Transverse colon (tissue), 4 donors: Measurements from ENCODE around the gene RRP1. TPM values are rescaled to one million over a fixed set of nuclear protein-coding genes. Genes with fewer than 3 reads are reported as not detected.

Source experiments
- DNase-seq: peaks from one replicate; pipeline ENCODE4 v3.0.0-alpha.2; 2019
- H3K27ac ChIP-seq, 4 donors: fragments of 200-600 bp; sonication (generic); 2 replicates each; pipeline ENCODE4 v1.5.1; 2016 to 2018; ENCODE audit warnings: inconsistent platforms in 4 of 4
- H3K27me3 ChIP-seq: fragments of 200-600 bp; sonication (generic); 2 replicates; pipeline ENCODE4 v1.5.1; 2017; ENCODE audit warnings: inconsistent platforms
- H3K36me3 ChIP-seq, 4 donors: fragments of 200-600 bp; sonication (generic); 2 replicates each; pipeline ENCODE4 v1.5.1; 2017 to 2019; ENCODE audit warnings: inconsistent platforms in 4 of 4
- H3K4me1 ChIP-seq, 4 donors: fragments of 200-600 bp; sonication (generic); 2 replicates each; pipeline ENCODE4 v1.5.1; 2017 to 2020; ENCODE audit warnings: inconsistent platforms in 4 of 4
- H3K4me3 ChIP-seq, 4 donors: fragments of 200-600 bp; sonication (generic); 1 replicate in 1 of 4; 2 replicates in 3 of 4; pipeline versions ENCODE4 v1.5.1 to v1.6.1; 2017 to 2019; ENCODE audit warnings: inconsistent platforms in 4 of 4
- H3K9me3 ChIP-seq, 2 donors: fragments of 200-600 bp; sonication (generic); 2 replicates each; pipeline ENCODE4 v1.5.1; 2017 to 2019; ENCODE audit warnings: inconsistent platforms in 2 of 2
- EP300 ChIP-seq: sonication (generic); formaldehyde crosslinking; IDR thresholded peaks from one replicate; pipeline ENCODE4 v1.6.1; 2017; ENCODE audit warnings: antibody characterized with exemption, low read depth
- POLR2A ChIP-seq: fragments of 450-650 bp; IDR thresholded peaks from one replicate; pipeline ENCODE4 v1.6.1; 2016; ENCODE audit warnings: antibody characterized with exemption, mild to moderate bottlenecking, moderate library complexity
- POLR2AphosphoS5 ChIP-seq, 3 donors: sonication (generic); formaldehyde crosslinking; IDR thresholded peaks; one replicate each; pipeline ENCODE4 v1.6.1; 2016; ENCODE audit warnings: antibody characterized with exemption in 3 of 3
- WGBS, 2 donors: methylation state at CpG; one replicate each; pipeline ENCODE4 v1.1.5; 2018; ENCODE audit warnings: low coverage in 1 of 2; 5-methylcytosine and 5-hydroxymethylcytosine counted together
- in situ Hi-C, 4 donors: fragments of 200-750 bp; cut with MboI; loops; one replicate each; pipeline versions ENCODE4 v1.15.0 to v1.15.1; 2017; ENCODE audit warnings: low sequenced_read_pairs in 3 of 4, low pct_ligation_motif_present in 1 of 4, low pct_unique_long_range_greater_than_20kb in 1 of 4
- intact Hi-C: fragments of 100-400 bp; cut with DNase I; formaldehyde crosslinking; loops from one replicate; pipeline ENCODE4 v1.15.1; 2023; ENCODE audit warnings: low total_unique reads
- total RNA-seq, 4 donors: library from RNA; depleted of rRNA; stranded (reverse); fragments of >200 nt; gene quantifications; one replicate each; pipeline ENCODE4 v1.1.0, GENCODE V29; 2016
- TF ChIP-seq, protein P1 (sequence below), 5 experiments: fragments of 200-600 bp in 3 of 5; fragments of 450-650 bp in 2 of 5; sonication (generic) in 3 of 5; IDR thresholded peaks; 1 replicate in 2 of 5; 2 replicates in 3 of 5; pipeline ENCODE4 v1.5.1; 2016 to 2017; ENCODE audit warnings: antibody characterized with exemption in 5 of 5, inconsistent platforms in 3 of 5, mild to moderate bottlenecking in 2 of 5, moderate library complexity in 1 of 5

Gene RRP1
- total RNA-seq, 4 donors from 2014 or later, result 5.2 to 26.1 (median 11.1) TPM

DNA sequence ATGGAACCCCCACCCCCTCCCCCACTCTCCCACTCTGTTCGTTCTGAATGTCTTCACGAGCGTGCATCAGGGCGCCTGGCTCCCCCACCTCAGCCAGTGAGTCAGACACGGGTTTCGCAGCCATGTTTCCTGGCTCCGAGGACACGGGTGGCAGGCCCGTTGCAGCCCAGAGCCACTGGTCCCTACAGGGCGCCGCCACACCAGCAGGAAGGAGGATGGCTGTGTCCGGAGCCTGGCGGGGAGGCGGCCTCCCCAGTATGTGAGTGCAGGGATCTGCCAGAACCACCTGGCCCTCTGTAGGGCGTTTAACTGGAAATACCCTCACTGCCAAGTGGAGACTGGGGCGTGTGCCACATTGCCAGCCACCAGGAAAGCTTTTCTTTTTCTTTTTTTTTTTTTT lies 31.8 kb upstream of the RRP1 start:
- Histone ChIP-seq H3K27ac (peak overlapping the region; percentile 61 to 77 (median 74)), H3K4me1 (peaks cover 0 to 10% (median 1%) of the 10 kb centered on the region in 4 donors), H3K4me3 (no peak overlapping the region), H3K9me3 (no peaks in the 10 kb centered on the region), H3K36me3 (peaks cover 0 to 30% (median 13%) of the 10 kb centered on the region in 4 donors), H3K27me3 (no peaks in the 10 kb centered on the region)
- 87% methylated on average over 16 of the region's 16 CpGs; no CpG with 5 or more reads in 1 of the 2 donors for WGBS, 2 donors
- intact Hi-C loops (no loop called here), in situ Hi-C loops (no loop called here)
- DNase-seq, result no peak
- TF ChIP-seq, protein P1, sequence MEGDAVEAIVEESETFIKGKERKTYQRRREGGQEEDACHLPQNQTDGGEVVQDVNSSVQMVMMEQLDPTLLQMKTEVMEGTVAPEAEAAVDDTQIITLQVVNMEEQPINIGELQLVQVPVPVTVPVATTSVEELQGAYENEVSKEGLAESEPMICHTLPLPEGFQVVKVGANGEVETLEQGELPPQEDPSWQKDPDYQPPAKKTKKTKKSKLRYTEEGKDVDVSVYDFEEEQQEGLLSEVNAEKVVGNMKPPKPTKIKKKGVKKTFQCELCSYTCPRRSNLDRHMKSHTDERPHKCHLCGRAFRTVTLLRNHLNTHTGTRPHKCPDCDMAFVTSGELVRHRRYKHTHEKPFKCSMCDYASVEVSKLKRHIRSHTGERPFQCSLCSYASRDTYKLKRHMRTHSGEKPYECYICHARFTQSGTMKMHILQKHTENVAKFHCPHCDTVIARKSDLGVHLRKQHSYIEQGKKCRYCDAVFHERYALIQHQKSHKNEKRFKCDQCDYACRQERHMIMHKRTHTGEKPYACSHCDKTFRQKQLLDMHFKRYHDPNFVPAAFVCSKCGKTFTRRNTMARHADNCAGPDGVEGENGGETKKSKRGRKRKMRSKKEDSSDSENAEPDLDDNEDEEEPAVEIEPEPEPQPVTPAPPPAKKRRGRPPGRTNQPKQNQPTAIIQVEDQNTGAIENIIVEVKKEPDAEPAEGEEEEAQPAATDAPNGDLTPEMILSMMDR (IDR thresholded peaks at IDR 0.05), result no peak
- TF ChIP-seq POLR2AphosphoS5 (IDR thresholded peaks at IDR 0.05), result no peak
- no peak for TF ChIP-seq POLR2A
- no peak for TF ChIP-seq EP300

DNA sequence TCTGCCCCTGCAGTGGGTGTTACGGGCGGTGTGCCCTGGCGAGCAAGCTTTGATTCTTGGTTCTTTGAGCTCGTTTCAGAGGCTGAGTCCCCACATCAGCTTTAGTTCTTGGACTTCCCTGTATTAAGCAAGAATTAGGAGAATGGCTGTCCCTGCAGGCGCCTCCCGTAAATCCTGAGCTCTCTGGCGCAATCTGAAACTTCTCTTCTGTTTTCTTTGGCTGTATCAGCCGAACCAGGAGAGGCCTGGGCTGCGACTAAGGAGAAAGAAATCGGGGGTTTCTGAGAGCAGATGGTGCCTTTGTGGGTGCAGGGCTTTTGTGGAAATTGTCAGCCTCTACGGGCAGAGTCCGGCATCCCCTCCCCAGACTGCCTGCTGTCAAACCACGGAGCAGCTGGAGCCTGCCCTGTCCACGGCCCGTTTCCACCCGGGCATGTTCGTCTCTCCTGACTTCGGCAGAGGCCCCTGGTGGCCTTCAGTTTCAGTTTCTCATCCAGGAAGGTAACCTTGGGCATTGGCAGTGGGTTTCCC lies 31.2 kb upstream of the RRP1 start:
- peak overlapping the region; percentile 61 to 77 (median 74) for H3K27ac ChIP-seq
- no peaks in the 10 kb centered on the region for H3K27me3 ChIP-seq
- DNase-seq, result no peak
- H3K36me3 ChIP-seq, result peaks cover 0 to 30% (median 13%) of the 10 kb centered on the region in 4 donors
- TF ChIP-seq, protein P1 (IDR thresholded peaks at IDR 0.05), result no peak
- TF ChIP-seq POLR2AphosphoS5 (IDR thresholded peaks at IDR 0.05), result no peak
- no peak for TF ChIP-seq EP300
- no peak for TF ChIP-seq POLR2A
- peaks cover 0 to 10% (median 1%) of the 10 kb centered on the region in 4 donors for H3K4me1 ChIP-seq
- in situ Hi-C loops (no loop called here), intact Hi-C loops (no loop called here)
- no peaks in the 10 kb centered on the region for H3K9me3 ChIP-seq
- peak overlapping the region in 2 of 4 donors; percentile 6 to 25 for H3K4me3 ChIP-seq
- 36 to 58% methylated on average over 5 to 18 of the region's 18 CpGs for WGBS, 2 donors

DNA sequence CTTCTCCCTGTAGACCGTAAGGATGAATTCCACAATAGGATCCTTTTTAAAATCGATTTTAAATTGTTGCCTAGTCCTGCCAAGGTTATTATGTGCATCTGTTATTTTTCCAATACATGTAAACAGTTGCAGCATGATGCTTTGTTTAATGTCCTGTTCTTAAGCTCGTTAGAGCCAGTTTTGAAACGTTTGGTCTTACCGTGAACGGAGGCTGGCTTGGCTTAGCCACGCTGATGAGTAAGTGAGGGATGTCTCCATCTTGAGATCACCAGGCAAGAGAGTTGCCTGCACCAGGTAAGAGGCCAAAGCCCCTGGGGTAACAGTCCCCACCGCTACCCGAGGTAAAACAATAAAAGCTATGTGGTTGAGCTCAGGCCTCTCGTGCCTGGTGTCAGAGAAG lies 30.6 kb upstream of the RRP1 start:
- H3K27me3 ChIP-seq, result no peaks in the 10 kb centered on the region
- DNase-seq, result no peak
- in situ Hi-C loops, result no loop called here
- H3K9me3 ChIP-seq, result no peaks in the 10 kb centered on the region
- H3K4me3 ChIP-seq, result peak overlapping the region in 1 of 4 donors; percentile 25
- intact Hi-C loops, result no loop called here
- WGBS, 2 donors, result 49 to 76% methylated on average over 7 to 10 of the region's 10 CpGs
- peak overlapping the region; percentile 61 to 77 (median 74) for H3K27ac ChIP-seq
- no peak for TF ChIP-seq EP300
- peaks cover 0 to 10% (median 1%) of the 10 kb centered on the region in 4 donors for H3K4me1 ChIP-seq
- H3K36me3 ChIP-seq, result peaks cover 0 to 24% (median 12%) of the 10 kb centered on the region in 4 donors

DNA sequence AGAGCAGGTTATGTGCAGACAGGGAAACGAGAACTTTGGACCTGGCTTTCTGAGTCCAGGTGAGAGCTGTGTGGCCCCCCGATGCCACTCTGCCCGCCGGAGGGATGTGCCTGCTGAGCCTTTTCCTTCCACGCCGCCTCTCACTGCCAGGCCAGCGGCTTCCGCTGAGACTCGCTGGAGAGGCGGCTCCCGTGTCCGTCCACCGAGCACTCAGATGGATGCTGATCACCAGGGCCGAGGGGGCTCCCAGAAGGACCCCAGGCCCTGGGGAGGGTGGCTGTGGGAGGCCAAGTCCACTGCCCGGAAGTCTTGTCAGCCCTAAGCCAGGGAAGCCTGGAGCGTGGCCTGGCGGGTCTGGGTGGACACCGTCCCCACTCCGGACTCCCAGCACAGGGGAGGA lies 29.7 kb upstream of the RRP1 start:
- in situ Hi-C loops, result no loop called here
- DNase-seq, result no peak
- no peaks in the 10 kb centered on the region for H3K27me3 ChIP-seq
- H3K27ac ChIP-seq, result peak overlapping the region in 3 of 4 donors; percentile 71 to 77 (median 76)
- intact Hi-C loops, result no loop called here
- H3K9me3 ChIP-seq, result no peaks in the 10 kb centered on the region
- WGBS, 2 donors, result 95% methylated on average over 15 of the region's 19 CpGs; no CpG with 5 or more reads in 1 of the 2 donors
- TF ChIP-seq, protein P1 (IDR thresholded peaks at IDR 0.05), result no peak
- TF ChIP-seq POLR2AphosphoS5 (IDR thresholded peaks at IDR 0.05) (no peak), EP300 (no peak), POLR2A (no peak)
- peaks cover 0 to 17% (median 7%) of the 10 kb centered on the region in 4 donors for H3K36me3 ChIP-seq
- H3K4me1 ChIP-seq, result peaks cover 0 to 10% (median 1%) of the 10 kb centered on the region in 4 donors
- no peak overlapping the region for H3K4me3 ChIP-seq
